Sigmoid colon (tissue), 7 donors: ENCODE data around the gene TACC2. TPM values are rescaled to one million over a fixed set of nuclear protein-coding genes. Genes with fewer than 3 reads are reported as not detected.
A peak's percentile ranks its signal among the peaks of the same experiment; 100 is the strongest.

Source experiments
- DNase-seq: peaks from one replicate; pipeline ENCODE4 v3.0.0-alpha.2; 2019
- H3K27ac ChIP-seq, 4 donors: fragments of 200-600 bp; sonication (generic); one replicate each; pipeline ENCODE4 v1.5.1; 2016 to 2019; ENCODE audit warnings: mild to moderate bottlenecking in 1 of 4
- H3K27me3 ChIP-seq, 3 donors: fragments of 200-600 bp; sonication (generic); one replicate each; pipeline ENCODE4 v1.5.1; 2019; ENCODE audit warnings: mild to moderate bottlenecking in 1 of 3
- H3K36me3 ChIP-seq, 4 donors: fragments of 200-600 bp; sonication (generic); one replicate each; pipeline ENCODE4 v1.5.1; 2016 to 2019
- H3K4me1 ChIP-seq, 4 donors: fragments of 200-600 bp; sonication (generic); one replicate each; pipeline ENCODE4 v1.5.1; 2017 to 2019
- H3K4me3 ChIP-seq, 4 donors: fragments of 200-600 bp; sonication (generic); one replicate each; pipeline ENCODE4 v1.5.1; 2017 to 2019; ENCODE audit warnings: mild to moderate bottlenecking in 2 of 4, moderate library complexity in 1 of 4
- H3K9me3 ChIP-seq, 4 donors: fragments of 200-600 bp in 3 of 4; sonication (generic) in 3 of 4; one replicate each; pipeline versions ENCODE4 v1.5.1 to v1.6.1; 2013 to 2019
- EP300 ChIP-seq, 4 donors: sonication (generic); formaldehyde crosslinking; IDR thresholded peaks; one replicate each; pipeline ENCODE4 v1.6.1; 2017; ENCODE audit warnings: antibody characterized with exemption in 4 of 4
- POLR2A ChIP-seq, 2 donors: fragments of 450-650 bp; IDR thresholded peaks; one replicate each; pipeline ENCODE4 v1.6.1; 2016; ENCODE audit warnings: antibody characterized with exemption in 2 of 2, mild to moderate bottlenecking in 2 of 2, moderate library complexity in 2 of 2
- POLR2AphosphoS5 ChIP-seq, 4 donors: sonication (generic); formaldehyde crosslinking; IDR thresholded peaks; one replicate each; pipeline ENCODE4 v1.6.1; 2017; ENCODE audit warnings: antibody characterized with exemption in 4 of 4
- WGBS, 2 donors: extraction: QIAGEN DNeasy Blood & Tissue Kit; methylation state at CpG; one replicate each; pipeline ENCODE4 v1.1.7; 2013; 5-methylcytosine and 5-hydroxymethylcytosine counted together
- intact Hi-C: fragments of 100-400 bp; cut with DNase I; formaldehyde crosslinking; loops from one replicate; pipeline ENCODE4 v1.15.1; 2023
- polyA plus RNA-seq, 3 donors: library from polyadenylated mRNA; stranded (reverse); fragments of 200-250 nt; gene quantifications; one replicate each; pipeline ENCODE4 v1.2.3, GENCODE V29; 2013
- total RNA-seq, 4 donors: library from RNA; depleted of rRNA; stranded (reverse); fragments of >200 nt; gene quantifications; one replicate each; pipeline ENCODE4 v1.1.0, GENCODE V29; 2016
- TF ChIP-seq, protein P1 (sequence below), 4 experiments: fragments of 450-650 bp in 3 of 4; fragments of 200-600 bp in 1 of 4; IDR thresholded peaks; one replicate each; pipeline ENCODE4 v1.5.1; 2016 to 2019; ENCODE audit warnings: antibody characterized with exemption in 4 of 4, mild to moderate bottlenecking in 3 of 4, moderate library complexity in 2 of 4
- donor health status: healthy with polysubstance abuse.
- donor health status: Bipolar disorder and iron deficiency.
- donor health status: healthy.

Gene TACC2
- total and polyA plus RNA-seq, 7 donors: 43.7 to 173 (median 71.0) TPM

DNA sequence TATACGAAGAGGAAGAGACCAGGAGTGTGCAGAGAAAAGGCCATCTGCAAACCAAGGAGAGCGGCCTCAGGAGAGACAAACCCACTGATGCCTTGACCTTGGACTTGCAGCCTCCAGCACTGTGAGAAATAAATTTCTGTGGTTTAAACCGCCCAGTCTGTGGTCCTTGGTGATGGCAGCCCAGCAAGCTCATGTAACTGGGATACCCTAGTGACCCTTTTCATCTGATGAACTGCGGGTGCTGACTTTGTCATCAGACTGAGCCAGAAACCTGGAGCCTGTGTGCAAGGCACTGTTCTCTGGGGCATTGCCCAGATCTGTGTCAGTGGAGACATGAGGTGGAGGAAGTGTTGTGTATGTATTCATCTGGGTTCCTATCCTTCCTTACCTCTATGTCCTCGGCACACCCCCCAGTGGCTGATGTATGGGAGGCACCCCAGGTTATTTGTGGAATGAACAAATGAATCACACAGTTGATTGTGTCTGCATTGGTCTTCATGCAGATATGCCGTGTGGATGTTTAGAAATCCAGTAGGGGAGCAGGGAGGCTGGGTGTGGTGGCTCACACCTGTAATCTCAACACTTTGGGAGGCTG lies 217.6 kb downstream of the TACC2 start:
- TF ChIP-seq EP300 (IDR thresholded peaks at IDR 0.05) (no peak), POLR2A (IDR thresholded peaks at IDR 0.05) (no peak), POLR2AphosphoS5 (IDR thresholded peaks at IDR 0.05) (no peak)
- TF ChIP-seq, protein P1, sequence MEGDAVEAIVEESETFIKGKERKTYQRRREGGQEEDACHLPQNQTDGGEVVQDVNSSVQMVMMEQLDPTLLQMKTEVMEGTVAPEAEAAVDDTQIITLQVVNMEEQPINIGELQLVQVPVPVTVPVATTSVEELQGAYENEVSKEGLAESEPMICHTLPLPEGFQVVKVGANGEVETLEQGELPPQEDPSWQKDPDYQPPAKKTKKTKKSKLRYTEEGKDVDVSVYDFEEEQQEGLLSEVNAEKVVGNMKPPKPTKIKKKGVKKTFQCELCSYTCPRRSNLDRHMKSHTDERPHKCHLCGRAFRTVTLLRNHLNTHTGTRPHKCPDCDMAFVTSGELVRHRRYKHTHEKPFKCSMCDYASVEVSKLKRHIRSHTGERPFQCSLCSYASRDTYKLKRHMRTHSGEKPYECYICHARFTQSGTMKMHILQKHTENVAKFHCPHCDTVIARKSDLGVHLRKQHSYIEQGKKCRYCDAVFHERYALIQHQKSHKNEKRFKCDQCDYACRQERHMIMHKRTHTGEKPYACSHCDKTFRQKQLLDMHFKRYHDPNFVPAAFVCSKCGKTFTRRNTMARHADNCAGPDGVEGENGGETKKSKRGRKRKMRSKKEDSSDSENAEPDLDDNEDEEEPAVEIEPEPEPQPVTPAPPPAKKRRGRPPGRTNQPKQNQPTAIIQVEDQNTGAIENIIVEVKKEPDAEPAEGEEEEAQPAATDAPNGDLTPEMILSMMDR (IDR thresholded peaks at IDR 0.05): no peak
- Histone ChIP-seq H3K27ac (no peak overlapping the region), H3K9me3 (no peaks in the 10 kb centered on the region), H3K4me1 (peaks cover 0 to 8% (median 2%) of the 10 kb centered on the region in 4 donors), H3K27me3 (no peaks in the 10 kb centered on the region), H3K36me3 (peaks cover 4 to 29% (median 13%) of the 10 kb centered on the region in 4 donors), H3K4me3 (no peak overlapping the region)
- intact Hi-C loops: no loop called here
- WGBS, 2 donors: 93 to 95% methylated on average over 6 of the region's 6 CpGs
- no peak for DNase-seq

DNA sequence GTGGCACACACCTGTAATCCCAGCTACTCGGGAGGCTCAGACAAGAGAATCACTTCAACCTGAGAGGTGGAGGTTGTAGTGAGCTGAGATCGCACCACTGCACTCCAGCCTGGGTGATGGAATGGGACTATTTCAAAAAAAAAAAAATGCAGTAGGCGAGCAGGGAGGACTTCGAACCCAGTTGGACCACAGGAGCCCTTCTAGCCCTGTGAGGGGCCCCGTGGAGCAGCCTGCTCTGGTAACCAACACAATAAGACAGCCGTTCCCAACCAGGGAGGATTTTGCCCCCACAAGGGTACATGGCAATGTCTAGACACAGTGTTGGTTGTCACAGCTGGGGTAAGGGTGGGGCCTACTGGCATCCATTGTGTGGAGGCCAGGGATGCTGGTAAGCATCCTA lies 218.2 kb downstream of the TACC2 start:
- Histone ChIP-seq H3K36me3 (peaks cover 4 to 33% (median 14%) of the 10 kb centered on the region in 4 donors), H3K27ac (no peak overlapping the region), H3K9me3 (no peaks in the 10 kb centered on the region), H3K4me3 (no peak overlapping the region), H3K4me1 (peaks cover 0 to 8% (median 2%) of the 10 kb centered on the region in 4 donors), H3K27me3 (no peaks in the 10 kb centered on the region)
- TF ChIP-seq POLR2A (IDR thresholded peaks at IDR 0.05) (no peak), EP300 (IDR thresholded peaks at IDR 0.05) (no peak), POLR2AphosphoS5 (IDR thresholded peaks at IDR 0.05) (no peak)
- TF ChIP-seq, protein P1 (IDR thresholded peaks at IDR 0.05): no peak
- WGBS, 2 donors: 93 to 94% methylated on average over 6 of the region's 6 CpGs
- intact Hi-C loops: no loop called here
- DNase-seq: no peak

DNA sequence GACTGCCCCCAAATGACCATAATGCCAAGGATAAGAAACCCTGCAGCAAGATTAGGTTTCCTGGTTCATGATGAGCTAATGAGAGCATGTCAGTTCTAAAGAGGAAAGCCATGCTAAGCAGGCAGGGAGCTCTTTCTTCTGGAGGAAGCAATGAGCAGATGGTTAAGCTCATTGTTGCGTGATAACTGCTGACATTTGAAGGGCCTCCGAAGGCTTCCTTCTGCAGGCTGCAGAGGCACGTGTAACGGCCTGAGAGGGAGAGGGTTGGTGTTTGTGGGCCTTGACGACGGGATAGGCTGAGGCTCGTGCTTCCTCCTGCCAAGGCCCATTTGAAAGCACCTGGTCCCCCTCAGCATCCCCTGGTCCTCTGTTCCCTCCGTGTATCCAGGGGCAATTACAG lies 218.6 kb downstream of the TACC2 start:
- Histone ChIP-seq H3K27ac (no peak overlapping the region), H3K36me3 (peaks cover 4 to 37% (median 16%) of the 10 kb centered on the region in 4 donors), H3K27me3 (no peaks in the 10 kb centered on the region), H3K9me3 (no peaks in the 10 kb centered on the region), H3K4me3 (no peak overlapping the region), H3K4me1 (peaks cover 0 to 8% (median 2%) of the 10 kb centered on the region in 4 donors)
- intact Hi-C loops: no loop called here
- WGBS, 2 donors: 44 to 79% methylated on average over 8 of the region's 8 CpGs
- no peak for DNase-seq
- TF ChIP-seq POLR2A (IDR thresholded peaks at IDR 0.05): no peak
- TF ChIP-seq EP300 (IDR thresholded peaks at IDR 0.05): no peak
- peak in 1 of 4 donors; percentile 38 for TF ChIP-seq POLR2AphosphoS5 (IDR thresholded peaks at IDR 0.05)
- TF ChIP-seq, protein P1 (IDR thresholded peaks at IDR 0.05): no peak

DNA sequence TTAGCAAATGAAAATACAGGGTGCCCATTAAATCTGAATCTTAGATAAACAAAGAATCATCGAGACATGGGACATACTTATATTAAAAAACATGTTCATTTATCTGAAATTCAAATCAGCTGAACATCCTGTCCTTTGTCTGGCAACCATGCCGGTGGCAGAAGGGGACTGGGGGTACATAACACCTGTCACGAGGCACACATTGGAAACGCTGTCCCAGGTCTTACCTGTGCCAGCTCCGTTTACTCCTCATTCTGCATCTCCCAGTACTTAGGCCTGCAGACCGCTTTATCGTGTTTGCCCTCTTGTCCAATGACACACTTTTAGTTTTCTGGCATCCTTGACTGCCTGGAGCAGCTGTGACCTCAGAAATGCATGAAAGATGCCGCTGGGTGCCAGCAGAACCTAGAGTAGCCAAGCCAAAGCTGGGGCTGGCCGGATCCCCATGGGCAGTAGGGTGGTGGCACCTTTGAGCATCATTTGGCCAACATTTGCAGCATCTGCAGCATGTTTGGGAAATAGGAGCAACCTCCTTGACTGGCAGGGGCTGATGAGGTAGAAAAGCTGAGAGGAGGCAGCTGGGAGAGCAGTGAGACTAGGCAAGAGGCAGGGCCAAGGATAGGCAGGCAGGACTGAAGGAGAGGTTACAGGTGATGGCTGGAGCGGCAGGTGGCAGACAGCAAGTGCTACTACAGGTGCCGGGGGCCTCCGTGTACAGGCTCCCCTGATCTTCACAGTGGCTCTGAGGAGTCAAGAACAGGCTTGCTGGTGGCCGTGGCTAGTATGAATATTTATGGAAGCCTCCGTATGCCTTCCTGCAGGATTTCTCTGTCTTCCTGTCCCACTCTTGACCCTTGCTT lies 219.8 kb downstream of the TACC2 start:
- no peak for DNase-seq
- Histone ChIP-seq H3K9me3 (no peaks in the 10 kb centered on the region), H3K4me3 (no peak overlapping the region), H3K36me3 (peaks cover 4 to 41% (median 16%) of the 10 kb centered on the region in 4 donors), H3K4me1 (peaks cover 0 to 8% (median 2%) of the 10 kb centered on the region in 4 donors), H3K27me3 (no peaks in the 10 kb centered on the region), H3K27ac (no peak overlapping the region)
- intact Hi-C loops: no loop called here
- TF ChIP-seq POLR2AphosphoS5 (IDR thresholded peaks at IDR 0.05) (no peak), EP300 (IDR thresholded peaks at IDR 0.05) (no peak), POLR2A (IDR thresholded peaks at IDR 0.05) (no peak)
- TF ChIP-seq, protein P1 (IDR thresholded peaks at IDR 0.05): no peak
- WGBS, 2 donors: 89 to 92% methylated on average over 14 of the region's 14 CpGs
